GM18520 (cell line): ENCODE results near the gene OSMR.

Source experiments
- ATAC-seq: cut with Tn5 transposase; IDR thresholded peaks from one replicate; pipeline ENCODE4 v1.9.1; 2021; ENCODE audit not compliant: unreplicated experiment

OSMR gene

GRCh38 chr5:38845526-38846378 lies at the start of gene OSMR:
Gene OSMR (plus strand): TSS chr5:38846012. CDS start chr5:38869045, 23,033 bp downstream.
- no peak for ATAC-seq

- no peak for ATAC-seq
Observed at GRCh38 chr5:38796742-38797108, 49.1 kb upstream of the OSMR start.

GRCh38 chr5:38797838-38798237 lies 48.0 kb upstream of the OSMR start:
- ATAC-seq: no peak

DNA sequence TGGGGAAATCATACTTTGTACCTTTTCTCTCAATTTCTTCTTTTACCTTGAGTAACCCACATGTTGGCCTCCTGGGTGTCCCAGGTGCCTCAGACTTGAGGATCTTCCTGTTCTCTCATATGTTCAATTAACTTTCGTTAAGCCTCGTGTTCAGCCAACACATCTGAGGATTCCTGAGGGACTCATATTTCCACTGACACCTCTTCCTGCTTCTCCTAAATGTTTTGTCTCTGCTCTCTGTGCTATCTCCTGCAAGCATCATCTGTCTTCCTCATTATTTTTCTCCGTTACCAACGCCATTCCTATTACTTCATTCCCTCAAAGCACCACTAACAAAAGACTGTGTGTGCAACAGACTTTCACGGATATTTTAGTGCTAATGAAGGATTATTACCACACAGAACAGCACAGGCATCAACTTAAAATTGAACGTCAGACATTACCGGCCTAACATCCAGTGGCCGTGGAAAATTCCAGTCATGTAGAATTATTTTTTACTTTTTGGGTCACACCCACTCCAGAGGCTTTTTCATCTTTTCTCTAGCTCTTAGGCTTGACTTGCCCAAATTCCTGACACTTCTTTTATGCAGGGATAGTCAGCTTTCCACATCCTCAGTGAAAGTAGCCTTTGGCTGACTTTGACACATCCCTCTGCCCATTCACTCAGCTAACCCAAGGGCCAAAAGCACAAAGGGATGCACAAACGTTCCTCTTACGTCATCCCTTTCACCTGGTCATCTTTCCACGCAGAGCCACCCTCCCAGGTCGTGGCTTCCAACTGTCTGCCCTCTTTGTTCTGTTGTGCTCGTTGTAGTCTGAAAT lies 46.0 kb upstream of the OSMR start:
- ATAC-seq: no peak

GRCh38 chr5:38800515-38800914 lies 45.3 kb upstream of the OSMR start:
- ATAC-seq: no peak

DNA sequence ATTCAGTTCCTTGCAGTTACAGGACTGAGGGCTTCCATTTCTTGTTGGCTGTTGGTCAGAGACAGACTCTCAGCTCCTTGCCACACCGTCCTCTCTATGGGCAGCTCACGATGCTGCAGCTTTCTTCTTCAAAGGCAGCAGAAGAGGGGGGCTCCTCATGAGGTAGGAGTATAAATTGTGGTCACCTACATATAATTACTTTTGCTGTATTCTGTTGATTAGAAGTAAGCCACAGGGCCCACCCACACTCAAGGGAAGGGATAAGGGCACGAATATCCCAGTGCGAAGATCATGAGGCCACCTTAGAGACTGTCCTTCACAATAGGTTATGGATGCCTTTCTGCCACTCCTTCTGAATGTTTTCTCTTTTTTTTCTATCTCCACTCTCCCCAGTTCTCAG lies 43.7 kb upstream of the OSMR start:
- no peak for ATAC-seq

DNA sequence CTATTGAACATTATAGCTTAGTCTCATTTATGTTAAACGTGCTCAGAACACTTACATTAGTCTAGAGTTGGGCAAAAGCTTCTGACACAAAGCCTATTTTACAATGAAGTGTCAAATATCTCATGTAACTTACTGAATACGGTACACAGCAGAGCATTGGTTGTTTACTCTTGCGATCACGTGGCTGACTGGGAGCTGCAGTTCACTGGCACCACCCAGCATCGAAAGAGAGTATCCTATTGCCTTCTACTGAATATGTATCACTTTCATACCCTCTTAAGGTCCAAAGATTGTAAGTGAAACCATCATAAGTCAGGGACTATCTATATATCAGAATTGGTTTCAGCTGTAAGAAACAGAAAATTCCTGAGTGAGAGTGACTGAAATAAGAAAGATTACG lies 42.6 kb upstream of the OSMR start:
- no peak for ATAC-seq

- no peak for ATAC-seq
Observed at GRCh38 chr5:38806775-38807258, 39.0 kb upstream of the OSMR start.

GRCh38 chr5:38807570-38808483 lies 38.0 kb upstream of the OSMR start:
- no peak for ATAC-seq

DNA sequence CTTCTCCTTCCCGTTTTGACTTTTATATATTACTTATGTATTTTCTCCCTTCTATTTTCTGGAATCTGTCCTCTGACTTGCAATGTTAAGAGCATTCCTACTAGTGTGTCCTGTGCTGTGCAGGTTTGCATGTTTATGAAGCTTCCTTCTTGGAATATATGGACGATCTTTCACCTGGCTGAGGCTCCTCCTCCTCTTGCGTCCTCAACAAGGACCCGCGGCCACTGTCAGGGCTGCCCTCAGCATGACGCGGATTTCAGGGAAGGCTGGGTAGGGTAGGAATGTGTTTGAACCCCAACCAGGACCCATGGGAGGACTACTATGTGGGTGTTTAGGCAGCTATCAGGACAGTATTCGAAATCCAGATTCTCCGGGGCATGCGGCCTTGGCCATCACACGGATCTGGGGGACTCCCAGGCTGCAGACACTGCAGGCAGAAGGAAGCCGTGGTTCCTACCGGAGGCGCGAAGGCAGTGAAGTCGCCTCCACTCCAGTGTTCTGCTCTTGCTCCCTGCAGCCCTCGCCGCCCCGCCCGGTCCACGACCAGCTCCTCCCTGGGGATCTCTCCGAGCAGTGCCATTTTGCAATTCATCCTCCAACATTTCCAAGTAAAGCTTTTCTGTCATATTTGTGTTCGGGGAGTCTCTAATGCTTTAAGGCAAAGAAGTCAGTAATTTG lies 37.0 kb upstream of the OSMR start:
- ATAC-seq: no peak

- no peak for ATAC-seq
Observed at GRCh38 chr5:38809388-38810359, 36.1 kb upstream of the OSMR start.

GRCh38 chr5:38814879-38815278 lies 30.9 kb upstream of the OSMR start:
- no peak for ATAC-seq

GRCh38 chr5:38816083-38817030 lies 29.5 kb upstream of the OSMR start:
- ATAC-seq: no peak

- ATAC-seq: no peak
Observed at GRCh38 chr5:38821679-38822078, 24.1 kb upstream of the OSMR start.

DNA sequence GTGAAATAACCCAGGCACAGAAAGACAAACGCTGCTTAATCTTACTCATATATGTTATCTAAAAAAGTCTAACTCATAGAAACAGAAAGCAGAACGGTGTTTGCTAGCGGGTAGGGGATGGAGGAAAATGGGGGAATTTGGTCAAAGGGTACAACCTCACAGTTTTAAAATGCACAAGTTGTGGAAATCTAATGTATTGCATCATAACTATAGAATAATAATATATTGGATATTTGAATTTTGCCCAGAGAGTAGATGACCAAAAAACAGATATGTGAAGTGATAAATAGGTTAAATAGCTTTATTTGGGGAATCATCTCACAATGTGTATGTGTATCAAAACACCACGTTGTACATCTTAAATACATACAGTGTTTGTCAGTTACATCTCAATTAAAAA lies 22.3 kb upstream of the OSMR start:
- ATAC-seq: no peak

- ATAC-seq: no peak
Observed at GRCh38 chr5:38824821-38825220, 21.0 kb upstream of the OSMR start.

- ATAC-seq: no peak
Observed at GRCh38 chr5:38825494-38825893, 20.3 kb upstream of the OSMR start.

- ATAC-seq: no peak
Observed at GRCh38 chr5:38827525-38827924, 18.3 kb upstream of the OSMR start.
